Skin of body (tissue), 2 donors: ENCODE measurements around the gene DYNC2H1. TPM values are rescaled to one million over a fixed set of nuclear protein-coding genes. Genes with fewer than 3 reads are reported as not detected.

Experiments used
- DNase-seq: peaks from one replicate; lab custom pipeline; 2025; lab: John Stamatoyannopoulos, UW
- total RNA-seq: library from RNA; depleted of rRNA; stranded (reverse); fragments of >200 nt; gene quantifications from one replicate; pipeline ENCODE4 v1.2.3, GENCODE V29; 2014

Gene DYNC2H1
- total RNA-seq: 51.6 TPM

- peak; percentile 92 for DNase-seq
Observed at GRCh38 chr11:103108933-103109817, at the start of gene DYNC2H1. Gene DYNC2H1, plus strand, starts transcription at chr11:103109426. Its CDS starts 149 bp downstream, at chr11:103109575.

GRCh38 chr11:103061656-103062055 lies 47.6 kb upstream of the DYNC2H1 start:
- DNase-seq: no peak

- DNase-seq: no peak
Observed at GRCh38 chr11:103067118-103067517, 42.1 kb upstream of the DYNC2H1 start.

- no peak for DNase-seq
Observed at GRCh38 chr11:103069367-103069766, 39.9 kb upstream of the DYNC2H1 start.

GRCh38 chr11:103070142-103070541 lies 39.1 kb upstream of the DYNC2H1 start:
- DNase-seq: no peak

GRCh38 chr11:103071008-103071407 lies 38.2 kb upstream of the DYNC2H1 start:
- DNase-seq: no peak

GRCh38 chr11:103076361-103076760 lies 32.9 kb upstream of the DYNC2H1 start:
- no peak for DNase-seq

GRCh38 chr11:103077554-103077953 lies 31.7 kb upstream of the DYNC2H1 start:
- DNase-seq: no peak

GRCh38 chr11:103078710-103079109 lies 30.5 kb upstream of the DYNC2H1 start:
- DNase-seq: no peak

- DNase-seq: no peak
Observed at GRCh38 chr11:103079833-103080232, 29.4 kb upstream of the DYNC2H1 start.

GRCh38 chr11:103085758-103086365 lies 23.4 kb upstream of the DYNC2H1 start:
- no peak for DNase-seq

GRCh38 chr11:103086461-103086860 lies 22.8 kb upstream of the DYNC2H1 start:
- DNase-seq: no peak

- peak; percentile 20 for DNase-seq
Observed at GRCh38 chr11:103091064-103091800, 18.0 kb upstream of the DYNC2H1 start.

- peak; percentile 93 for DNase-seq
Observed at GRCh38 chr11:103091801-103092524, 17.3 kb upstream of the DYNC2H1 start, which contains the start of gene DCUN1D5. Gene DCUN1D5, minus strand, starts transcription at chr11:103092160. Its CDS starts 288 bp downstream, at chr11:103091872.

- no peak for DNase-seq
Observed at GRCh38 chr11:103097279-103097678, 11.9 kb upstream of the DYNC2H1 start.

- DNase-seq: peak; percentile 68
Observed at GRCh38 chr11:103109818-103110388, 677 bp downstream of the DYNC2H1 start.

- peak; percentile 21 for DNase-seq
Observed at GRCh38 chr11:103110391-103110790, 1.2 kb downstream of the DYNC2H1 start.

GRCh38 chr11:103111400-103111799 lies 2.2 kb downstream of the DYNC2H1 start:
- DNase-seq: no peak

GRCh38 chr11:103112364-103112763 lies 3.1 kb downstream of the DYNC2H1 start:
- DNase-seq: no peak

- no peak for DNase-seq
Observed at GRCh38 chr11:103114836-103115235, 5.6 kb downstream of the DYNC2H1 start.

- DNase-seq: no peak
Observed at GRCh38 chr11:103125462-103125861, 16.2 kb downstream of the DYNC2H1 start.
